ENCODE results near the gene RAB6A.

DNA sequence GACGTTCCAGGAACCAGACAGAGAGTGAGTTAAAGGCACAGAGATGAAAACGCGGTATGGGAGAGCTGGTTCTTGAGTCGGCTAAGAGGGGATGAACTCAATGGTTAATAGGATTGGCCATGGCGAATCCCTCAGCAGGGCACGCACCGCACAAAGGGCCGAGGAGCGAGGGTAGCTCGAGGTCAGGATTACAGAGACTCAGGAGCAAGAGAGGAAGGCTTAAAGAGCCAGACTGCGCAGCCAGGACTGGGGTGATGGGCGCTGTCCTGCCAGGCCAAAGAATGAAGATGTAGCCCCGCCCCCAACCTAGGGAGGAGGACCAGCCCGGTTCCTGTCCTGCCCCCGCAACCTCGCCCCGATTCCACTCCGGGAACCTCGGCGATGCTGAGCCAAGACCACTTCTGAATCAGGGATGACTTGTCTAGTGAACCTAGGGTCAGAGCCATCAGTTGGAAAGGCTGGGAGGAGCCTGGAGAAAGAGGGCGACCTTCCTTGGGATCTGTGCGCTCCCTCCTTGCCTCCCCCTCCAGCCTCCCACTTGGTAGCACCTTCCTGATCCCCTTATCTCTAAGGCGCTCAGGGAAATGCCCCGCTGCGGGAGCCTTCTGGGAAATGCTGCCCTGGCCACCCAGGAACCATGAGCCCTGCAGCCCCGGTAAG is 114.8 kb downstream of the RAB6A start, which contains the start of gene PLEKHB1:
- TF ChIP-seq, protein P1, sequence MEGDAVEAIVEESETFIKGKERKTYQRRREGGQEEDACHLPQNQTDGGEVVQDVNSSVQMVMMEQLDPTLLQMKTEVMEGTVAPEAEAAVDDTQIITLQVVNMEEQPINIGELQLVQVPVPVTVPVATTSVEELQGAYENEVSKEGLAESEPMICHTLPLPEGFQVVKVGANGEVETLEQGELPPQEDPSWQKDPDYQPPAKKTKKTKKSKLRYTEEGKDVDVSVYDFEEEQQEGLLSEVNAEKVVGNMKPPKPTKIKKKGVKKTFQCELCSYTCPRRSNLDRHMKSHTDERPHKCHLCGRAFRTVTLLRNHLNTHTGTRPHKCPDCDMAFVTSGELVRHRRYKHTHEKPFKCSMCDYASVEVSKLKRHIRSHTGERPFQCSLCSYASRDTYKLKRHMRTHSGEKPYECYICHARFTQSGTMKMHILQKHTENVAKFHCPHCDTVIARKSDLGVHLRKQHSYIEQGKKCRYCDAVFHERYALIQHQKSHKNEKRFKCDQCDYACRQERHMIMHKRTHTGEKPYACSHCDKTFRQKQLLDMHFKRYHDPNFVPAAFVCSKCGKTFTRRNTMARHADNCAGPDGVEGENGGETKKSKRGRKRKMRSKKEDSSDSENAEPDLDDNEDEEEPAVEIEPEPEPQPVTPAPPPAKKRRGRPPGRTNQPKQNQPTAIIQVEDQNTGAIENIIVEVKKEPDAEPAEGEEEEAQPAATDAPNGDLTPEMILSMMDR (IDR thresholded peaks at IDR 0.05; ENCODE audit: control extremely low read depth in 1 of 3, insufficient read depth in 1 of 3, low read depth in 1 of 3, low read length in 3 of 3): no peak
- TF ChIP-seq POLR2A (IDR thresholded peaks at IDR 0.05; ENCODE audit: control extremely low read depth in 1 of 2, low read depth in 2 of 2, low read length in 2 of 2) (no peak; a peak in 1 of 3 replicates), MAFK (IDR thresholded peaks at IDR 0.05; ENCODE audit: low read depth, low read length) (no peak)

Measured in H1 (cell line).